IPS DF 4.7 (cell line): ENCODE results near the gene BACE2.

Experiments used
- DNase-seq: peaks from one replicate; pipeline ENCODE4 v3.0.0-alpha.2; 2013; ENCODE audit warnings: low spot score; ENCODE audit errors: extremely low read depth

The BACE2 gene

DNA sequence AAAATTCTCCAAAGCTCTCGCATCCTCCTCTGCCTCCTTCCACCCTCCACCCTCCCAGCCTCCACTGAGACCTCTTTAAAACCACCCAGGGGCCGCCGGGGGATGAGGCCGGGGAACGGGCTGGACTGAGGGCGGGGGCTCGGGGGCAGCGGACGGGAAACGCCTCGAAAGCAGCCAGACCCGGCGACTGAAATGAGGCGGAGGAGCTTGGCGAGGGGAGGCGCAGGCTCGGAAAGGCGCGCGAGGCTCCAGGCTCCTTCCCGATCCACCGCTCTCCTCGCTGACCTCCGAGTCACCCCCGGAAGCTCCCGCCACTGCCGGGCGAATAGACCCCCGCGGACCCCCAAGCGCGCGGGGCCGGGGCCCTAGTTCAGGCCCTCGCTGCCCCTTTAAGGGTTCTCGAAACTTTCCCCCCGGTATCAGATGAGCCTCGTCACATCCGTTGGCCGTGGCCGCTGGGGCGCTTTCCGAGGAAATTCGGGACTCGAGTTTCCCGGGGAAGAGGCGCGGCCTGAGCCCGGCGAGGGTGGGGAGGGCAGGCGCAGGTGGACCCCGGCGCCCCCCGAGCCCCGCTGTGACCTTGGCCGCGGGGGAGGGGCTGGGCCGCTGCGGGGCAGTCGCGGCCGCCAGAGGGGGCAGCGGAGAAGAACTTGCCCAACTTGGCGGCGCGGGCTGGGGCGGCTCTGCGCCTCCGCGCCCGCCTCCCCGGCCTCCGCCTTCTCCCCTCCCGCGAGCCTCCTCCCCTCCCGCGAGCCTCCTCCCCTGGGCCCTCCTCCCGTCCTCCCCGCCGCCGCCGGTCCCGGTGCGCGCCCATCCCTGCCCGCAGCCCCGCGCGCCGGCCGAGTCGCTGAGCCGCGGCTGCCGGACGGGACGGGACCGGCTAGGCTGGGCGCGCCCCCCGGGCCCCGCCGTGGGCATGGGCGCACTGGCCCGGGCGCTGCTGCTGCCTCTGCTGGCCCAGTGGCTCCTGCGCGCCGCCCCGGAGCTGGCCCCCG is at the start of gene BACE2:
TSS of gene BACE2 (plus strand) at position 813 of the 995 bp plus-strand sequence. CDS start at position 917, 104 bp downstream.
- DNase-seq, result no peak

- no peak for DNase-seq
These were observed 48.1 kb upstream of the BACE2 start for GRCh38 chr21:41119901-41120300.

DNA sequence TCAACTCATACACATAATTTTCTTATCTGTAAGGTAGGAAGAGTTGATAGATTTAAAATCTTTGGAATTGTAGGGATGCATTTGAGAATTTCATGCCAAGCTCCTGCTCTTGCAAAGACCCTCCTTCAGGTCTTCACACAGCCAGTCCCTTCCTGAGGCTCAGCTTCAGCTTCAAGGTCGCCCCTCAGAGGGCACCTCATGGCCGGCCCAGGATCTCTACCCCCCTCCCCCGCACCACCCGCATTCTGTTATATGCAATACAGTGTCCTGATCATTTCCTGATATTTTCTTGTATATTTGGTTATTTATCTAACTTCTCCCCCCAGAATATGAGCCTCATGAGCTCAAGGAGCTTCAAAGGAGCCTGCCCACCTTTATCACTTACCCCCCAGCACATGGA is 47.0 kb upstream of the BACE2 start:
- DNase-seq, result no peak

GRCh38 chr21:41121785-41122415 is 46.1 kb upstream of the BACE2 start:
- DNase-seq, result peak; percentile 49

- no peak for DNase-seq
These were observed 43.2 kb upstream of the BACE2 start for GRCh38 chr21:41124641-41125201.

DNA sequence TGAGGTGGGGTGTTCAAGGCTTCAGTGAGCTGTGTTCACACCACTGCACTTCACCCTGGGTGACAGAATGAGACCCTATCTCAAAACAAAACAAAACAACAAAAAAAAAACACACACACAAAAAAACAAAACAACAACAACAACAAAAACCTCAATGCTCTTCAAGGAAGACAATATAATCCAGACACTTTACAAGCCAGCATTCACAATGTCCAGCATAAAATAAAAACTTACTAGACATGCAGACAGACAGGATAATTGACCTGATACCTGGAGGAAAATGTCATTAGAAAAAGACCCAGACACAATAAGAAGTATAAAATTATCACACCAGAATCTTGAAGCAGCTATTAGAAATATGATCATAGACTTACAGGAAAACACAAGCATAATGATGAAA is 39.0 kb upstream of the BACE2 start:
- DNase-seq, result no peak

GRCh38 chr21:41130883-41131282 is 37.1 kb upstream of the BACE2 start:
- no peak for DNase-seq

GRCh38 chr21:41133874-41134522 is 34.0 kb upstream of the BACE2 start:
- DNase-seq, result peak; percentile 36

DNA sequence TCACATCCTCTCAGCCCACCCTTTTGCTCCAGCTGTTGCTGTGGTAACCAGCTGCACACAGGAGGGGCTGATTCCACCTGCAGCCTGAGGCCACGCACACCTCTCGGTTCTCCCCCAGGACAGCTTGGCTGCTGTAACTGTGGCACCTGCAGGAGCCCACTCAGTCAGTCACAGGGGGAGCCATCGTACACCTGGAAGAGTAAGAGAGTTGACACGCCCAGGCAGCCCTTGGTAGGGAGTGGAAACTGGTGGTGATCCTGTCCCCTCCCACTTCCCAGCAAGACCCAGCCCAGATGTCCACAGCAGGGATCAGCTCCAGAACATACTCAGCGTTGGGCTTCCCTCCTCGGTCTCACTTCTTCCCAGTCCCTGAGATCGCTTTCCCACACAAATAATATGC is 32.2 kb upstream of the BACE2 start:
- DNase-seq, result no peak

GRCh38 chr21:41136286-41136685 is 31.7 kb upstream of the BACE2 start:
- DNase-seq, result no peak

GRCh38 chr21:41137401-41137800 is 30.6 kb upstream of the BACE2 start:
- DNase-seq, result no peak

DNA sequence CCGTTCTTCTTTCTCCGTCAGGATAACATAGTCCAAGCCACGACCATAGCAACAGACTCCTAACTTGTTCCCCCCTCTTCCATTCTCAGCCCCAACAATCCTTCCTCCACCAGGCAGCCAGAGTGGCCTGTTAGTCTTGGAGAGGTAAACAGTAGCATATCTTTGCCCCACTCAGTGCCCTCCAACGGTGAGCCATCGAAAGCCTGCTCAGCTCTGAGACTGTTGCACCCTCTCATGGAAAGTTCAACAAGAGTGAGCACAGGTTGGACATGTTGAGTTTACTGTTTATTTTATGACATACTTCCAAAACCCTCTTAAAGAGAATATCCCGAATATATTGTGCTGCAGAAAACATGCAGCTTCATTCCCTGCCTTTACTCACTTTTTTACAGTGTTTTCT is 30.1 kb upstream of the BACE2 start:
- DNase-seq, result no peak

GRCh38 chr21:41138711-41139110 is 29.2 kb upstream of the BACE2 start:
- DNase-seq, result no peak

DNA sequence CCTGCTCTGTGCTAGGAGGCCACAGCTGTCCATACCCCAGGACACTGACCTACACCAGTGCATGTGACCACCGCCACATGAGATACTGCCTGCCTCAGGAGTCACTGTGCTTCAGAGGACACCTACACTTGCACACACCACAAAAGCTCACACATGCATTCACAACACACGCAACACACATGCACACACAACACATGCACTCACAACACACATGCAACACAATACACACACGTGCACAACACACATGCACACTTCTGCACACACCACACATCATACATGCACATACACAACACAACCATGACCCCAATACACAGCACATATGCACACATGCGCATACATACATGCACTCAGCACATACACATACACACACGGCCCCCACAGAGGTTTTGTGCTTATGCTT is 28.7 kb upstream of the BACE2 start:
- DNase-seq, result no peak

DNA sequence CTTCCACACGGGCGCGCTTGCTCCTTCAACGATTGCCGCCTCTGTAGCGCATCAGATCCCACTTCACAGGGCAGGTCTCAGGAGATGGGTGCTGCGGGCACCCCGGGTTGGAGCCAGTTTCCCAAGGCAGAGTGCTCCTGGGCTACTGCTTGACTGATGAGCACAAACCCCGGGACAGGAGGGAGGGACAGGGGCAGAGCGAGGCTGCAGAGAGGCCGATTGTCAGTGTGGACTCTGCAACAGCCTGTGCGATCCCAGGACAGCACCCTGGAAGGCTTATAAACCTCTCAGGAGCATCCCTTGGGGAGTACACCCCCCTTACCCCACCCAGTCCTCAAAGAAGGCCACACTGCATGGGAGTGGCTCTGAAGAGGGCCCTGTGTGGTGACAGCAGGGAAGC is 28.0 kb upstream of the BACE2 start:
- DNase-seq, result no peak

GRCh38 chr21:41141031-41141457 is 26.9 kb upstream of the BACE2 start:
- DNase-seq, result no peak

- DNase-seq, result no peak
These were observed 25.7 kb upstream of the BACE2 start for GRCh38 chr21:41142051-41142795.

- no peak for DNase-seq
These were observed 24.2 kb upstream of the BACE2 start for GRCh38 chr21:41143596-41144325.

DNA sequence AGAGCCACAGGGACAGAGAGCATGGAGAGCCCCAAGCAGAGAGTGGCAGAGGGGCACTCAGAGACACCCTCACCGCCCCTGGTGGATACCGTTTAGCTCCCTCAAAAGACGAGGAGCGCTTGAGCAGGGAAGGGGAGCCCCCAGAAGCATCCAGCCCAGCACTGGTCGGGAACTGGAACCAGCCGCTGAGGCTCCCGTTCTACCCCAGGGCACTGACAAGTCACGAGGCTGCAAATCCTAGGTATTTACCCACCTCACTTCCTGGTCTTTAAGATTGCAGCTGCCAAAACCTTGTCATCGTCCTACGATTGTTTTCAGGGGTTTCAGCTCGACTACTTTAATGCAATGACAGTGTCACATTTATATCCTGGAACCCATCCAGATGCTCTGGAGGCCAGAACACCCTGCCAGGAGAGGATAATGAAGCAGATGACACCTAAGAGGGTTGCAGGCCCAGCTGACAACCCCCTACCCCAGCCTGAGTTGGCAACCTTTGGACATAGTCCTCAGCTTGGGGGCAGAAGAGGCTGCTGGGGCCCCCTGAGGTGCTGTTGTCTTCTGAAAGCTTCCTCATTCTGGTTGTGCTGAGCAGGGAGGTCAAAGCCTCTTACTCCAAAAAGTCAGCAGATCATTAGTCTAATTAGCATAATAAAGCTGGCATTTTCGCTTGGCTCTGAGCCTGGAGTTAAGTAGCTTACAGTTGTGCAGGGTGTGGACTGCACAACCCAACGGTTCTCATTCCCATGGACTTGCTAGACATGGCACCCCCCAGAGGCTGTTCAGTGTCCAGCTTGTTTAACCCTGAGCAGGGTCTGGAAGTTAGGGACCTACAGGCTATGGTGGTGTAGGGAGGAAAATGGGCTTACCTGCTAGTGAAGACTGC is 20.6 kb upstream of the BACE2 start:
- DNase-seq, result no peak
